ENCODE data around the gene PCGF5.
"Not testable (repeated sequence)": the region's sequence is repeated elsewhere in the genome, so short reads cannot be mapped to it uniquely, and the experiment has no call there.

Gene PCGF5

GRCh38 chr10:91287912-91288311, 67.4 kb downstream of the PCGF5 start:
- DNase-seq, result no peak

- DNase-seq, result no peak
These were observed 68.8 kb downstream of the PCGF5 start for GRCh38 chr10:91289305-91289704.

DNA sequence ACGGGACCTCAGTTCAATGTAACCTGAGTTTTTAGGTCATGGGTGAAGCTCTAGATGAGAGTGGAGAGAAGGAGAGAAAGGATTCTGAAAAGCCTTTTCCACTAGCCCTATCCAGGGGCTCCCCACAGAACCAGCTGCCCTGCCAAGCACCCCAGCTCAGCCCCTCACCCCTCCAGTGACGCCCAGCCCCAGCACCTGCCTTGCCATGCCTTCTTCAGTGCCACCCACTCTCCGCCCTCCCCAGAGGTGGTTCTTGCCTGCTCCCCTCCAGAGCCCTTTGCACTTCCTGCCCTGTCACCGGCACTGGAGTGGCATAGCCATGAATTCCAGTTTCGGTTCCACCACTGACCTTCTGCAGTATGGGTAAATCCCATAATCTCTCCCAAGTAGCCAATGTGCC, 70.1 kb downstream of the PCGF5 start:
- DNase-seq, result no peak

DNA sequence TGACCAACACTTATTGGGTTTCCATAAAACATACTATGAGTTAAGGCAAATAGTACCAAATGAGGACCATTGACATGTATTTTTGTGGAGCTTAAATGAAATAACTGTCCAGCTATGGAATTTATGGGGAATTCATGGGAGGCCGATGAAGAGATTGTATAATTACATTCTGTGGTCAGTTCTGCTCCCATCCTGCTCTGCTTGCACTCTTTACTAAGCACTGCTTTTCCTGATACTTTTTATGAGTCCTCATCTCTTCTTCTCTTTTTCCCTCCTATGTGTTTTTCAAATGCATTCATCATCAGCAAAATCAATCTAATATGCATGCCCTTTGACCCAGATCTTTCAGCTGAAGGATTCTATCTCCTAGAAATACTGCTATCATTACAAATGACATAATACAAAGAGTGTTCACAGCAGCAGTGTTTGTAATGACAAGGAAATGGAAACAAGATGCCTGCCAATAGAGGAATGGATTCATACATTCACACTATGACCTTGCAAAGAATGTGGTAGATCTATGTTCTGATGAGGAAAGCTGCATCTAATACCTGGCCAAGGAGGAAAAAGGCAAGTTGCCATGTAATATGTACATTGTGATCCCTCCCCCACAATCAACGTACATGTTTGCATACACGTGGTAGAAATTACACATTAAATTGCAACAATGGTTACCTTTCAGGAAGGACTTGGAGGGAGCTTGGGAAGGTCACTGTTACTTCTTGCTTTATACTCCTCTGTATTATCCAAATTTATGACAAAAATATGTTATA, 73.9 kb downstream of the PCGF5 start:
- no peak for DNase-seq

DNA sequence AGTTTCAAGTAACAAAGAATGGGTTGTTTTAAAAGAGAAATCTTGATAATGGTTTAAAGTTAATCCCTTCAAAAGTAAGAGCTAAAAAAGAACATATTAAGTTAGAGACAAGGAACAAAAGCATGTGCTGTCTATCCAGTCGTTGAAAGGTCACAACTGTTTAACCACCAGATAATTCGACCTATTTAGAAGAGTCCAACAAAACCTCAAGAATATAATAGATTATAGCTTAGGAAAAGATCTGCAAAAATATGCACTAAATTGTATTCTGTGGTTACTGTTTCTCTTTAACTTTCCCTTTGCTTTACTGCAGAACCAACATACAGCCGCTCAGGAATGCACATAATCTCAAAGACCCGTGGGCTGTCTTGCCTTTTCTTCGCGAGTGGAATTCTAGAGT, 74.9 kb downstream of the PCGF5 start:
- DNase-seq, result no peak

DNA sequence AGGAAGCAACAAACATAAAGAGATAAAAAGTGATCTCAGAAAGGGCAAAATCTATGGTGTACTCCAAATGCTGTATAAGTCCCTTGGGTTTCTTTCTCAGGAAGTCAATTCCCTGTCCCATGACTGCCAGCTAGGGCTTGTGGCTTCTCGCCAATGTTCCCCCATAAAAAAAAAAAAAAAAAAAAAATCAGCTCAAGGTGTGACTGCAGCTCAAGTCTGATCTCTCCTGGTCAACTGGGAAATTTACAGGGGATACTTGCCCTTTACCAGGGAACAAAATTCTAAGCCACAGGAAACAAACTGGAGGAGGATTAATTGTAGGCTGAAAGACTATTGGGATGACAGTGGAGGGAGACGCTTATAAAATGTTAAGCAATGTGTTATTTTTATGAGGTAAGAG, 76.0 kb downstream of the PCGF5 start:
- no peak for DNase-seq

DNA sequence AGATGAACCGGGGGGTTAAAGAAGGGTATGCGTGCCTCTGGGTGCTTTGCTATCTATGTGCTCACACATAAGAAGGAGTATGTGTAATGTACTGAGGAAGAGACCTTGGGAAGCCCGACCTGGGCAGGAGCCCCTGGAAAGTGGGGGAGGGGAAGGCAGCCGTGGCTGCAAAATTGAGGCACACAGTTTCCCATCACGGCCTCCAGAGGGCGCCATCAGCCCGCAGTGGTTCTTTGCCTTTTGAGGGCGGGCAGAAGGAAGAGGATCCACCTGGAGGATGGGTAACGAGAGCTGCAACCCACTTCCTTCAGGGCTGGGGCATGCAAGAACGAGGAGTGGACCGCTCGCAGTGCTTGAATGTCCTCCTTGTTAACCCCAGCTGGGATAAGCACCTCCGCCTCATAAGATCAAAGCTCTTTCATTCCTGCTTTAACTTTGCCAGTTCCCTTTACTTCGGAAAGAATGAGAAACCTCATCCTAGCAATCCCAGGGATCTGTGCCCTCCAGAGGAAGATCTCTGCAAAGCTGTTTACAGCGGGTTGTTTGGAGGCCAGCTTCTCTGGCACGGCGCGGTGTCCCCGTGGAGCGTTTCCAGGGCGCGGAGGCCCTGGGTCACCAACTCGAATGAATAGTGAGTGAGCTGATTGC, 77.9 kb downstream of the PCGF5 start:
- DNase-seq, result no peak

DNA sequence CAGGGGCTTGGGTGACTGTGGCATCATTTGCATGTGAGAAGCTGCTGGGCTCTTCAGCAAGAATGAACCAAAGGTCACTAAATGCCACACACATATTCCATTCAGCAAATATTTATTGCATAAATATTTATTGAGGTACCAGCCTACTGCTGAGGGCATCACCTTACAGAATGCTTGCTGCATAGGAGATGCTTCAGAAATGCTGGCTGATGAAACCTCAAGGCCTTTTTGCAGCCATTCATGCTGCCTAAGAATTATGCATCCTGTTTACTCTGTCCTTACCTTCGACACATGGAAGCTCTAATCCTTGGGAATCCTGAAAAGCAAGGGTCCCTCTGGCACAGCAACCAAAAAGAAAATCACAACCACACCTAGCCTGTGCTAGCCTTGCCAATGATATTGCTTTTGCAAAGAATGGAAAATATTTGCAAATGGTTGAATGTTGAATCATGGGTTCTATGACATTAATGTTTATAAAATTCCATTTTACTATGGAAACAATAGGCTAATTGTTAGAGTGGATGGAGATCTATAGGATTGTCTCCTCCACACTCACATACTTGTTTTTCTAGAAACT, 79.6 kb downstream of the PCGF5 start:
- DNase-seq, result no peak

DNA sequence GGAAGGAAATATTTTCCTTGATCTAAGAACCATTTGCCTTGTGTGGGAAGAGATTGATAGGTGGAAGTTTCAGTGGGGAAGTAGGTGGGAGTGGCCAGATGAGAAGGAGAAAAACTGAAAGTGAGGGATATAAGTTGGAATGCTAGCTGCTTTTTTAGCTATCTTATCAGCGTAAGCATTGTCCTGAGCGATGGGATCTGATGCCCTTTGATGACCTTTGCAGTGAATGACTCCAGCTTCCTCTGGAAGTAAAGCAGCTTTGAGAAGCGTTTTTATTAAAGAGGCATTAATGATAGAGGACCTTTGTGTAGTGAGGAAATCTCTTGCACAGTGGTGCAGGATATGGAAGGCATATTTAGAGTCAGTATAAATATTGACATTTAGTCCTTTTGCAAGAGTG, 82.5 kb downstream of the PCGF5 start:
- DNase-seq, result not testable (repeated sequence)

GRCh38 chr10:91305979-91306378, 85.5 kb downstream of the PCGF5 start:
- DNase-seq, result not testable (repeated sequence)

- no peak for DNase-seq
These were observed 87.0 kb downstream of the PCGF5 start for GRCh38 chr10:91307489-91307888.

DNA sequence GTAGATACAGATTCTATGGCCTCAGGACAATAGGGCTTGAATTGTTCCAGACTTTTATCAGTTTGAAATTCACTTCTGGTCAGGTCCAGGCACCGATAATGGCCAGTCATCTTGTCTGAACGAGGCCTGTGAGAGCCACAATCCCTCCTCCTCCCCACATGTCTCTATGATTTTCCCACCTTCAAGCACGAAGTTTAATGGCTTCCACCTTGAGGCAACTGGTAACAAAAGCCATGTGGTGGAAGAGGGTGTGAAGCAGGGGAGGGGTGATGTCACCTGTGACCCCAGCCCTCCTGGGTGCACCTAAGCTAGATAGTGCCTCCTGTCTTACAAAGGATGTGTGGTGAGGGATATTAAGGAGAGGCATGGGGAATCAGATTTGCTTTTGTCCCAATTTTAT, 89.2 kb downstream of the PCGF5 start:
- DNase-seq, result no peak

DNA sequence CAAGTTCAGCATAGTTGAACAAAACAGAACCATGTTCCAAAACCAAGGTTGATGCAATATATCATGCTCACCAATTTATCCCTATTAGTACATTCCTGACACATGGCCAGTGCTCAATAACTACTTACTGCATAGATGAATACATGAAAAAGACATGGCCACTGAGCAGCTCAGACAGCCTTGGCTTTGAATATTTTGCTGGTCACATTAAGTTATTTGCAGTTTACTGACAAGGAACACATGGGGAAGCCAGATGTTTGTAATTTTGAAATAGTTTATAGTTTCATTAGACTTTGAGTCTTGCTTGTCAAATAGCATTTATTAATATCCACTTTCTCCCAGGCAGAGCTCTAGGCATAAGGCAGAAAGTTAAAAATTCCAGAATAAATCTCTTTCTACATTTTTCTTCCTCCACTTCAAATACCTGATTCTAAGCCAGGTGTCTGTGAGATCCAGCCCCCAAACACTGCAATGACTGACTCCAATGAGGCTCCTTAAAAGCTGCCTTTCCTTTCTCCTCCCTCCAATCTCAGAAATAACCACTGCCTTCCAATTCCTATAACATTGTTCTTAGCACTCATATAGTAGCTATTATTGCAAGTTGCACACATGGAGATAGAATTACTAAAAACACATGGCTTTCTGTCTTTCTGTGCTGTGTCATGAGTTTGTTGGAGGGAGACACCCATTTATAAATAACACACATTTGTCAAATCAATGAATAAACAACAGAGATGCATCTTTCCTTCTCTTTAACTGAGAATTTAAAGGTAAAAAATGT, 91.3 kb downstream of the PCGF5 start:
- DNase-seq, result no peak

DNA sequence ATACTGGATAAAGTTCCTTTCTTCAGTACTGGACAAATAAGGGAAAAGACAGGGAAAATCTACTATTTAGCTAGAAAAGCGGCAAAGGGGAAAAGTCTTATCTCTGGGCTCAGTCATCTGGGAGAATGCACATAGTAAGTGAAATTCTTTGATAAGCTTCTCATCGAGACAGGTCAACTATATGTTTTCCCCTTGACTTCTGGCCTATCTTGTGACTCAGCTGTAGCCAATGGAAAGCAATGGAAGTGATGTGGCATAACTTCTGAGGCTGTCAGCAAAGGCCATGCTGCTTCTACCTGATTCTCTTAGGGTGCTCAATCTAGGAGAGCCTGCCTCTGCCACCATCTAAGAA, 91.9 kb downstream of the PCGF5 start:
- DNase-seq, result no peak

GRCh38 chr10:91313796-91314485, 93.5 kb downstream of the PCGF5 start:
- DNase-seq, result no peak

GRCh38 chr10:91316486-91316885, 96.0 kb downstream of the PCGF5 start:
- DNase-seq, result no peak

DNA sequence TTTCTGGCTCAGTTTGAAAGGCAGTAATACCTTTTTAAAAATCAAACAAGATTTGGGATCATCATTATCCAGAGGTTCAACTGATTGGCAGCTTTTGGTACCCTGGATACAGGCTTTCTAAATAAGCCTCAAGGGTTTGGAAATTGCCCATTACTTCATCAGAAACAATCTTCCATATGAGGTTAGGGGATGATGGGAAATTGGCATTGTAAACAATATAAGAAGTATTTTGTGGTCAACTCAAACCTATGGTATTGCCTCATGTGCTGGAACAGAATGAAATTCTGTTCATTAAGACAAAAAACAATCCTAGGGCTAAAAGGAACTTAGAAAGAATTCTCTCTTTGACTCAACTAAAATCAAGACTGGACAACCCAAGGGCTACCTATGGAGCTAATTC, 97.1 kb downstream of the PCGF5 start:
- DNase-seq, result no peak

DNA sequence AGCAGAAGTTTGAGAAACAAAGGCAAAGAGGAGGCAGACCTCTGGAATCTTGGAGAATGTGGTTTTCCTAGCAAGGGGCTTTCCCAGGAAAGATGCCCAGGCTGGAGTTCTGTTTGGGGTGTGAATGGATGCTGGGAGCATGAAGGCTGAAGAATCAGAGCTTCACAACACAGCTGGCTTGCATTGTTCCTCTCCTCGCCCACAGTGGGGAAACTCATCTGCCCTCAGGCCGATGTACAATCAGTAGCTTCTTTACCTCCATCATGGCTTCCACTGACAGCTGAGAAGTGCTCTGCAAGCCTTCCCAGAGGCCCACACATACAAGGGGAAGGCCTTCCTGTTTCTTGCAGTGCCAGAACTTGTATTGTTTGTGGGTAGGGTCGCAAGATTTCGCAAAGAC, 98.9 kb downstream of the PCGF5 start:
- no peak for DNase-seq

DNA sequence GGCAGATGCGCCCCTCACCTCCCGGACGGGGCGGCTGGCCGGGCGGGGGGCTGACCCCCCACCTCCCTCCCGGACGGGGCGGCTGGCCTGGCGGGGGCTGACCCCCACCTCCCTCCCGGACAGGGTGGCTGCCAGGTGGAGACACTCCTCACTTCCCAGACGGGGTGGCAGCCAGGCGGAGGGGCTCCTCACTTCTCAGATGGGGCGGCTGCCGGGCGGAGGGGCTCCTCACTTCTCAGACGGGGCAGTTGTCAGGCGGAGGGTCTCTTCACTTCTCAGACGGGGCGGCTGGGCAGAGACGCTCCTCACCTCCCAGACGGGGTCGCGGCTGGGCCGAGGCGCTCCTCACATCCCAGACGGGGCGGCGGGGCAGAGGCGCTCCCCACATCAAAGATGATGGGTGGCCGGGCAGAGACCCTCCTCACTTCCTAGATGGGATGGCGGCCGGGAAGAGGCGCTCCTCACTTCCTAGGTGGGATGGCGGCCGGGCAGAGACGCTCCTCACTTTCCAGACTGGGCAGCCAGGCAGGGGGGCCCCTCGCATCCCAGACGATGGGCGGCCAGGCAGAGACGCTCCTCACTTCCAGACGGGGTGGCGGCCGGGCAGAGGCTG, 102.9 kb downstream of the PCGF5 start:
- not testable (repeated sequence) for DNase-seq

- no peak for DNase-seq
These were observed 108.0 kb downstream of the PCGF5 start for GRCh38 chr10:91328320-91328984.
